ENCODE data around the gene PTOV1.

PTOV1 gene

GRCh38 chr19:49850487-49851342, at the start of gene PTOV1:
PTOV1 (plus strand) TSS chr19:49851159.
- DNase-seq (ENCODE audit: low read depth in 2 of 2) = peak; percentile 85

- no peak for DNase-seq (ENCODE audit: low read depth in 2 of 2)
These were observed 49.5 kb upstream of the PTOV1 start for GRCh38 chr19:49801401-49801888.

- no peak for DNase-seq (ENCODE audit: low read depth in 2 of 2)
These were observed 48.8 kb upstream of the PTOV1 start for GRCh38 chr19:49801966-49802661.

GRCh38 chr19:49802836-49803528, 48.0 kb upstream of the PTOV1 start:
- no peak for DNase-seq (ENCODE audit: low read depth in 2 of 2)

GRCh38 chr19:49803529-49803856, 47.5 kb upstream of the PTOV1 start:
- DNase-seq (ENCODE audit: low read depth in 2 of 2) = no peak

- no peak for DNase-seq (ENCODE audit: low read depth in 2 of 2)
These were observed 44.9 kb upstream of the PTOV1 start for GRCh38 chr19:49805822-49806619.

- no peak for DNase-seq (ENCODE audit: low read depth in 2 of 2)
These were observed 44.4 kb upstream of the PTOV1 start for GRCh38 chr19:49806620-49806959.

- DNase-seq (ENCODE audit: low read depth in 2 of 2) = no peak
These were observed 43.7 kb upstream of the PTOV1 start for GRCh38 chr19:49807058-49807903.

GRCh38 chr19:49807904-49808675, 42.9 kb upstream of the PTOV1 start:
- no peak for DNase-seq (ENCODE audit: low read depth in 2 of 2)

- peak; percentile 74 to 85 for DNase-seq (ENCODE audit: low read depth in 2 of 2)
These were observed 42.2 kb upstream of the PTOV1 start for GRCh38 chr19:49808711-49809159.

- no peak for DNase-seq (ENCODE audit: low read depth in 2 of 2)
These were observed 41.6 kb upstream of the PTOV1 start for GRCh38 chr19:49809160-49809940.

GRCh38 chr19:49809941-49810389, 41.0 kb upstream of the PTOV1 start:
- DNase-seq (ENCODE audit: low read depth in 2 of 2) = no peak

GRCh38 chr19:49811328-49811727, 39.6 kb upstream of the PTOV1 start:
- no peak for DNase-seq (ENCODE audit: low read depth in 2 of 2)

- no peak for DNase-seq (ENCODE audit: low read depth in 2 of 2)
These were observed 38.4 kb upstream of the PTOV1 start for GRCh38 chr19:49812452-49812996.

GRCh38 chr19:49812997-49813861, 37.7 kb upstream of the PTOV1 start, which contains the start of gene FUZ:
FUZ (minus strand) TSS chr19:49813292; CDS start chr19:49813106, 186 bp downstream.
- DNase-seq (ENCODE audit: low read depth in 2 of 2) = peak; percentile 84 to 86

GRCh38 chr19:49814010-49814409, 36.9 kb upstream of the PTOV1 start:
- DNase-seq (ENCODE audit: low read depth in 2 of 2) = no peak

GRCh38 chr19:49816590-49816989, 34.4 kb upstream of the PTOV1 start:
- DNase-seq (ENCODE audit: low read depth in 2 of 2) = no peak
